ENCODE data around the gene IGF1R. TPM values are rescaled to one million over a fixed set of nuclear protein-coding genes. Genes with fewer than 3 reads are reported as not detected.

Gene IGF1R
- total RNA-seq, 5 donors from 2014 or later (not counting 1 experiment from before 2014, with no cell fraction given), result 40.3 to 97.2 (median 79.4) TPM

- no peaks in the 10 kb centered on the region for H3K9me3 Mint-ChIP-seq
Measured at GRCh38 chr15:98907927-98908471, 259.7 kb downstream of the IGF1R start.

GRCh38 chr15:98909968-98910885 is 261.9 kb downstream of the IGF1R start:
- H3K4me3 Mint-ChIP-seq, result no peak overlapping the region
- peaks cover 0 to 3% (median 0%) of the 10 kb centered on the region in 3 donors for H3K4me1 Mint-ChIP-seq
- no peak for DNase-seq
- 94% methylated on average over 18 of the region's 21 CpGs for WGBS (ENCODE audit: insufficient coverage)
- H3K36me3 ChIP-seq (ENCODE audit: control insufficient read depth in 2 of 2, extremely low read depth in 1 of 2, insufficient read depth in 1 of 2, low read length in 1 of 2), result peaks cover 10 to 48% of the 10 kb centered on the region in 2 donors
- POLR2A ChIA-PET, result no interaction called here
- no peaks in the 10 kb centered on the region for H3K9me3 Mint-ChIP-seq
- no peaks in the 10 kb centered on the region for H3K9me3 ChIP-seq
- no peak overlapping the region for H3K27ac Mint-ChIP-seq
- H3K27ac ChIP-seq (ENCODE audit: low read length), result no peak overlapping the region
- ATAC-seq (replicated peaks in 1 of 4), result no peak
- no peaks in the 10 kb centered on the region for H3K4me1 ChIP-seq (ENCODE audit: control insufficient read depth in 1 of 2, extremely low read depth in 1 of 2, insufficient read depth in 2 of 2, low read length in 2 of 2)
- no peaks in the 10 kb centered on the region for H3K27me3 Mint-ChIP-seq
- CTCF ChIA-PET, result interaction anchor here in 1 of 2 donors (0.6 kb wide), 1 partner anchor 273 kb away, joined by 4 read pairs; no protein-coding TSS in a partner anchor
- no peak overlapping the region for H3K4me3 ChIP-seq (ENCODE audit: control insufficient read depth in 1 of 2, extremely low read depth in 1 of 2, low read length in 1 of 2)
- peaks cover 24% of the 10 kb centered on the region for H3K36me3 Mint-ChIP-seq
- peaks cover 0 to 4% of the 10 kb centered on the region in 2 experiments for H3K27me3 ChIP-seq (replicated peaks in 1 of 2; ENCODE audit: control insufficient read depth in 2 of 2, extremely low read depth in 1 of 2, insufficient read depth in 2 of 2, low read length in 1 of 2)

More at GRCh38 chr15:98907927-98908471, 259.7 kb downstream of the IGF1R start:
- ATAC-seq (replicated peaks in 1 of 4), result no peak
- peaks cover 4 to 30% of the 10 kb centered on the region in 2 donors for H3K36me3 ChIP-seq (ENCODE audit: control insufficient read depth in 2 of 2, extremely low read depth in 1 of 2, insufficient read depth in 1 of 2, low read length in 1 of 2)
- 100% methylated on average over 3 of the region's 4 CpGs for WGBS (ENCODE audit: insufficient coverage)
- no peak overlapping the region for H3K4me3 Mint-ChIP-seq
- no peak overlapping the region for H3K4me3 ChIP-seq (ENCODE audit: control insufficient read depth in 1 of 2, extremely low read depth in 1 of 2, low read length in 1 of 2)
- no peak overlapping the region for H3K27ac ChIP-seq (ENCODE audit: low read length)
- ChIA-PET CTCF (no interaction called here), POLR2A (no interaction called here)
- H3K4me1 Mint-ChIP-seq, result no peaks in the 10 kb centered on the region
- peaks cover 0 to 4% of the 10 kb centered on the region in 2 experiments for H3K27me3 ChIP-seq (replicated peaks in 1 of 2; ENCODE audit: control insufficient read depth in 2 of 2, extremely low read depth in 1 of 2, insufficient read depth in 2 of 2, low read length in 1 of 2)
- no peaks in the 10 kb centered on the region for H3K27me3 Mint-ChIP-seq
- no peak overlapping the region for H3K27ac Mint-ChIP-seq
- peaks cover 23% of the 10 kb centered on the region for H3K36me3 Mint-ChIP-seq
- no peaks in the 10 kb centered on the region for H3K4me1 ChIP-seq (ENCODE audit: control insufficient read depth in 1 of 2, extremely low read depth in 1 of 2, insufficient read depth in 2 of 2, low read length in 2 of 2)
- no peaks in the 10 kb centered on the region for H3K9me3 ChIP-seq
- DNase-seq, result no peak

GRCh38 chr15:98914626-98915025 is 266.3 kb downstream of the IGF1R start:
- no peaks in the 10 kb centered on the region for H3K9me3 ChIP-seq
- Mint-ChIP-seq H3K9me3 (no peaks in the 10 kb centered on the region), H3K4me1 (peaks cover 5 to 13% (median 6%) of the 10 kb centered on the region in 3 donors), H3K27ac (no peak overlapping the region), H3K27me3 (no peaks in the 10 kb centered on the region), H3K36me3 (peaks cover 30% of the 10 kb centered on the region), H3K4me3 (no peak overlapping the region)
- DNase-seq, result no peak
- H3K4me1 ChIP-seq (ENCODE audit: control insufficient read depth in 1 of 2, extremely low read depth in 1 of 2, insufficient read depth in 2 of 2, low read length in 2 of 2), result no peaks in the 10 kb centered on the region
- peaks cover 18 to 58% of the 10 kb centered on the region in 2 donors for H3K36me3 ChIP-seq (ENCODE audit: control insufficient read depth in 2 of 2, extremely low read depth in 1 of 2, insufficient read depth in 1 of 2, low read length in 1 of 2)
- WGBS (ENCODE audit: insufficient coverage), result 25% methylated on average over 1 of the region's 7 CpGs
- no peaks in the 10 kb centered on the region for H3K27me3 ChIP-seq (replicated peaks in 1 of 2; ENCODE audit: control insufficient read depth in 2 of 2, extremely low read depth in 1 of 2, insufficient read depth in 2 of 2, low read length in 1 of 2)
- ATAC-seq (replicated peaks in 1 of 4), result no peak
- no peak overlapping the region for H3K4me3 ChIP-seq (ENCODE audit: control insufficient read depth in 1 of 2, extremely low read depth in 1 of 2, low read length in 1 of 2)
- CTCF ChIA-PET, result no interaction called here
- H3K27ac ChIP-seq (ENCODE audit: low read length), result no peak overlapping the region
- POLR2A ChIA-PET, result no interaction called here

- Mint-ChIP-seq H3K9me3 (no peaks in the 10 kb centered on the region), H3K36me3 (peaks cover 21% of the 10 kb centered on the region), H3K27me3 (no peaks in the 10 kb centered on the region), H3K27ac (no peak overlapping the region), H3K4me1 (peaks cover 12 to 28% (median 13%) of the 10 kb centered on the region in 3 donors), H3K4me3 (no peak overlapping the region)
- no peak for DNase-seq
- Histone ChIP-seq H3K36me3 (ENCODE audit: control insufficient read depth in 2 of 2, extremely low read depth in 1 of 2, insufficient read depth in 1 of 2, low read length in 1 of 2) (peaks cover 13 to 52% of the 10 kb centered on the region in 2 donors), H3K27me3 (replicated peaks in 1 of 2; ENCODE audit: control insufficient read depth in 2 of 2, extremely low read depth in 1 of 2, insufficient read depth in 2 of 2, low read length in 1 of 2) (no peaks in the 10 kb centered on the region), H3K4me1 (ENCODE audit: control insufficient read depth in 1 of 2, extremely low read depth in 1 of 2, insufficient read depth in 2 of 2, low read length in 2 of 2) (peaks cover 0 to 5% of the 10 kb centered on the region in 2 experiments), H3K4me3 (ENCODE audit: control insufficient read depth in 1 of 2, extremely low read depth in 1 of 2, low read length in 1 of 2) (no peak overlapping the region), H3K9me3 (no peaks in the 10 kb centered on the region), H3K27ac (ENCODE audit: low read length) (no peak overlapping the region)
- 100% methylated on average over 2 of the region's 8 CpGs for WGBS (ENCODE audit: insufficient coverage)
- no peak for ATAC-seq (replicated peaks in 1 of 4)
- CTCF ChIA-PET, result no interaction called here
- POLR2A ChIA-PET, result no interaction called here
Measured at GRCh38 chr15:98916826-98917225, 268.5 kb downstream of the IGF1R start.

GRCh38 chr15:98917417-98917816 is 269.1 kb downstream of the IGF1R start:
- WGBS (ENCODE audit: insufficient coverage), result 40% methylated on average over 1 of the region's 3 CpGs
- ChIA-PET CTCF (no interaction called here), POLR2A (no interaction called here)
- no peak overlapping the region for H3K27ac ChIP-seq (ENCODE audit: low read length)
- H3K9me3 ChIP-seq, result no peaks in the 10 kb centered on the region
- DNase-seq (no peak), ATAC-seq (replicated peaks in 1 of 4) (no peak)
- Mint-ChIP-seq H3K4me3 (no peak overlapping the region), H3K4me1 (peaks cover 12 to 28% (median 13%) of the 10 kb centered on the region in 3 donors), H3K36me3 (peaks cover 22% of the 10 kb centered on the region), H3K27ac (no peak overlapping the region), H3K27me3 (no peaks in the 10 kb centered on the region), H3K9me3 (no peaks in the 10 kb centered on the region)
- H3K4me1 ChIP-seq (ENCODE audit: control insufficient read depth in 1 of 2, extremely low read depth in 1 of 2, insufficient read depth in 2 of 2, low read length in 2 of 2), result peaks cover 0 to 5% of the 10 kb centered on the region in 2 experiments
- no peak overlapping the region for H3K4me3 ChIP-seq (ENCODE audit: control insufficient read depth in 1 of 2, extremely low read depth in 1 of 2, low read length in 1 of 2)
- H3K27me3 ChIP-seq (replicated peaks in 1 of 2; ENCODE audit: control insufficient read depth in 2 of 2, extremely low read depth in 1 of 2, insufficient read depth in 2 of 2, low read length in 1 of 2), result no peaks in the 10 kb centered on the region
- H3K36me3 ChIP-seq (ENCODE audit: control insufficient read depth in 2 of 2, extremely low read depth in 1 of 2, insufficient read depth in 1 of 2, low read length in 1 of 2), result peaks cover 16 to 50% of the 10 kb centered on the region in 2 donors

- Mint-ChIP-seq H3K36me3 (peaks cover 18% of the 10 kb centered on the region), H3K4me1 (peaks cover 12 to 25% (median 13%) of the 10 kb centered on the region in 3 donors), H3K9me3 (no peaks in the 10 kb centered on the region), H3K27ac (peak overlapping the region in 1 of 2 donors; percentile 31), H3K4me3 (no peak overlapping the region), H3K27me3 (no peaks in the 10 kb centered on the region)
- ChIA-PET CTCF (no interaction called here), POLR2A (no interaction called here)
- Histone ChIP-seq H3K27ac (ENCODE audit: low read length) (no peak overlapping the region), H3K4me1 (ENCODE audit: control insufficient read depth in 1 of 2, extremely low read depth in 1 of 2, insufficient read depth in 2 of 2, low read length in 2 of 2) (peaks cover 0 to 5% of the 10 kb centered on the region in 2 experiments), H3K4me3 (ENCODE audit: control insufficient read depth in 1 of 2, extremely low read depth in 1 of 2, low read length in 1 of 2) (no peak overlapping the region), H3K27me3 (replicated peaks in 1 of 2; ENCODE audit: control insufficient read depth in 2 of 2, extremely low read depth in 1 of 2, insufficient read depth in 2 of 2, low read length in 1 of 2) (no peaks in the 10 kb centered on the region), H3K36me3 (ENCODE audit: control insufficient read depth in 2 of 2, extremely low read depth in 1 of 2, insufficient read depth in 1 of 2, low read length in 1 of 2) (peaks cover 27 to 40% of the 10 kb centered on the region in 2 donors), H3K9me3 (no peaks in the 10 kb centered on the region)
- no peak for DNase-seq
- no peak for ATAC-seq (replicated peaks in 1 of 4)
- 90% methylated on average over 2 of the region's 10 CpGs for WGBS (ENCODE audit: insufficient coverage)
Measured at GRCh38 chr15:98920091-98920880, 271.9 kb downstream of the IGF1R start.
